ENCODE measurements around the gene KCNK3. TPM values are rescaled to one million over a fixed set of nuclear protein-coding genes. Genes with fewer than 3 reads are reported as not detected.

The KCNK3 gene
- total and polyA plus RNA-seq, 7 experiments from 2014 or later, result not detected

- ChIA-PET CTCF (no interaction called here), POLR2A (no interaction called here)
- Histone ChIP-seq H3K36me3 (ENCODE audit: control insufficient read depth in 2 of 3, insufficient read depth in 3 of 3, low read length in 3 of 3) (no peaks in the 10 kb centered on the region), H3K27me3 (ENCODE audit: control insufficient read depth in 2 of 2, insufficient read depth in 2 of 2, low read length in 2 of 2) (no peaks in the 10 kb centered on the region), H3K4me1 (ENCODE audit: control insufficient read depth in 2 of 2, insufficient read depth in 2 of 2, low read length in 2 of 2) (no peaks in the 10 kb centered on the region), H3K27ac (ENCODE audit: low read depth, low read length) (no peak overlapping the region), H3K9me3 (ENCODE audit: control insufficient read depth in 2 of 3, low read length in 3 of 3) (no peaks in the 10 kb centered on the region), H3K4me3 (ENCODE audit: low read length) (no peak overlapping the region)
- DNase-seq, result no peak
- H3K36me3 Mint-ChIP-seq, result peaks cover 0 to 5% (median 0%) of the 10 kb centered on the region in 5 donors
- H3K4me3 Mint-ChIP-seq, result no peak overlapping the region
- intact Hi-C loops (cut with micrococcal nuclease), result no loop called here
- H3K27ac Mint-ChIP-seq, result no peak overlapping the region
- peaks cover 0 to 9% (median 0%) of the 10 kb centered on the region in 11 donors for H3K9me3 Mint-ChIP-seq
- H3K4me1 Mint-ChIP-seq, result peaks cover 0 to 2% (median 0%) of the 10 kb centered on the region in 7 donors
- H3K27me3 Mint-ChIP-seq, result peaks cover 17 to 48% (median 37%) of the 10 kb centered on the region in 5 donors
- no peak for ATAC-seq
Observed at GRCh38 chr2:26670931-26671460, 21.5 kb upstream of the KCNK3 start.

- H3K27ac Mint-ChIP-seq, result no peak overlapping the region
- intact Hi-C loops (cut with micrococcal nuclease), result no loop called here
- no peak overlapping the region for H3K4me3 Mint-ChIP-seq
Observed at GRCh38 chr2:26671691-26672090, 20.8 kb upstream of the KCNK3 start.

GRCh38 chr2:26672112-26672817 lies 20.3 kb upstream of the KCNK3 start:
- intact Hi-C loops (cut with micrococcal nuclease), result no loop called here
- H3K4me3 Mint-ChIP-seq, result no peak overlapping the region
- Histone ChIP-seq H3K4me1 (ENCODE audit: control insufficient read depth in 2 of 2, insufficient read depth in 2 of 2, low read length in 2 of 2) (no peaks in the 10 kb centered on the region), H3K9me3 (ENCODE audit: control insufficient read depth in 2 of 3, low read length in 3 of 3) (no peaks in the 10 kb centered on the region), H3K27ac (ENCODE audit: low read depth, low read length) (no peak overlapping the region), H3K36me3 (ENCODE audit: control insufficient read depth in 2 of 3, insufficient read depth in 3 of 3, low read length in 3 of 3) (no peaks in the 10 kb centered on the region), H3K4me3 (ENCODE audit: low read length) (no peak overlapping the region), H3K27me3 (ENCODE audit: control insufficient read depth in 2 of 2, insufficient read depth in 2 of 2, low read length in 2 of 2) (no peaks in the 10 kb centered on the region)
- no peak for DNase-seq
- ATAC-seq, result no peak
- ChIA-PET POLR2A (no interaction called here), CTCF (interaction anchor here (1.5 kb wide), 1 partner anchor 8 kb away, joined by 3 read pairs; no protein-coding TSS in a partner anchor)
- H3K9me3 Mint-ChIP-seq, result peaks cover 0 to 2% (median 0%) of the 10 kb centered on the region in 11 donors
- H3K4me1 Mint-ChIP-seq, result peaks cover 0 to 2% (median 0%) of the 10 kb centered on the region in 7 donors
- no peak overlapping the region for H3K27ac Mint-ChIP-seq
- no peaks in the 10 kb centered on the region for H3K36me3 Mint-ChIP-seq
- H3K27me3 Mint-ChIP-seq, result peaks cover 9 to 43% (median 30%) of the 10 kb centered on the region in 5 donors

More at GRCh38 chr2:26671691-26672090, 20.8 kb upstream of the KCNK3 start:
- Mint-ChIP-seq H3K36me3 (peaks cover 0 to 4% (median 0%) of the 10 kb centered on the region in 5 donors), H3K27me3 (peaks cover 13 to 47% (median 34%) of the 10 kb centered on the region in 5 donors), H3K4me1 (peaks cover 0 to 2% (median 0%) of the 10 kb centered on the region in 7 donors), H3K9me3 (peaks cover 0 to 5% (median 0%) of the 10 kb centered on the region in 11 donors)
- ChIA-PET CTCF (interaction anchor here (1.5 kb wide), 1 partner anchor 9 kb away, joined by 3 read pairs; no protein-coding TSS in a partner anchor), POLR2A (no interaction called here)
- ATAC-seq (no peak), DNase-seq (no peak)
- Histone ChIP-seq H3K4me3 (ENCODE audit: low read length) (no peak overlapping the region), H3K27me3 (ENCODE audit: control insufficient read depth in 2 of 2, insufficient read depth in 2 of 2, low read length in 2 of 2) (no peaks in the 10 kb centered on the region), H3K4me1 (ENCODE audit: control insufficient read depth in 2 of 2, insufficient read depth in 2 of 2, low read length in 2 of 2) (no peaks in the 10 kb centered on the region), H3K9me3 (ENCODE audit: control insufficient read depth in 2 of 3, low read length in 3 of 3) (no peaks in the 10 kb centered on the region), H3K36me3 (ENCODE audit: control insufficient read depth in 2 of 3, insufficient read depth in 3 of 3, low read length in 3 of 3) (no peaks in the 10 kb centered on the region), H3K27ac (ENCODE audit: low read depth, low read length) (no peak overlapping the region)

- DNase-seq, result no peak
- ChIA-PET POLR2A (no interaction called here), CTCF (interaction anchor here (1.5 kb wide), 1 partner anchor 8 kb away, joined by 3 read pairs; no protein-coding TSS in a partner anchor)
- Mint-ChIP-seq H3K4me3 (no peak overlapping the region), H3K27ac (no peak overlapping the region), H3K36me3 (no peaks in the 10 kb centered on the region), H3K27me3 (peaks cover 9 to 40% (median 24%) of the 10 kb centered on the region in 5 donors), H3K9me3 (peaks cover 0 to 9% (median 0%) of the 10 kb centered on the region in 11 donors), H3K4me1 (peaks cover 0 to 2% (median 0%) of the 10 kb centered on the region in 7 donors)
- intact Hi-C loops (cut with micrococcal nuclease), result no loop called here
- Histone ChIP-seq H3K27ac (ENCODE audit: low read depth, low read length) (no peak overlapping the region), H3K36me3 (ENCODE audit: control insufficient read depth in 2 of 3, insufficient read depth in 3 of 3, low read length in 3 of 3) (no peaks in the 10 kb centered on the region), H3K27me3 (ENCODE audit: control insufficient read depth in 2 of 2, insufficient read depth in 2 of 2, low read length in 2 of 2) (no peaks in the 10 kb centered on the region), H3K4me3 (ENCODE audit: low read length) (no peak overlapping the region), H3K4me1 (ENCODE audit: control insufficient read depth in 2 of 2, insufficient read depth in 2 of 2, low read length in 2 of 2) (no peaks in the 10 kb centered on the region), H3K9me3 (ENCODE audit: control insufficient read depth in 2 of 3, low read length in 3 of 3) (no peaks in the 10 kb centered on the region)
- ATAC-seq, result no peak
Observed at GRCh38 chr2:26672818-26673393, 19.6 kb upstream of the KCNK3 start.

- Mint-ChIP-seq H3K9me3 (peaks cover 0 to 11% (median 0%) of the 10 kb centered on the region in 11 donors), H3K27ac (no peak overlapping the region), H3K4me3 (no peak overlapping the region), H3K4me1 (peaks cover 0 to 2% (median 0%) of the 10 kb centered on the region in 7 donors), H3K27me3 (peaks cover 11 to 32% (median 20%) of the 10 kb centered on the region in 5 donors), H3K36me3 (peaks cover 0 to 3% (median 0%) of the 10 kb centered on the region in 5 donors)
- Histone ChIP-seq H3K36me3 (ENCODE audit: control insufficient read depth in 2 of 3, insufficient read depth in 3 of 3, low read length in 3 of 3) (no peaks in the 10 kb centered on the region), H3K27ac (ENCODE audit: low read depth, low read length) (no peak overlapping the region), H3K9me3 (ENCODE audit: control insufficient read depth in 2 of 3, low read length in 3 of 3) (no peaks in the 10 kb centered on the region), H3K4me3 (ENCODE audit: low read length) (no peak overlapping the region), H3K4me1 (ENCODE audit: control insufficient read depth in 2 of 2, insufficient read depth in 2 of 2, low read length in 2 of 2) (no peaks in the 10 kb centered on the region), H3K27me3 (ENCODE audit: control insufficient read depth in 2 of 2, insufficient read depth in 2 of 2, low read length in 2 of 2) (no peaks in the 10 kb centered on the region)
- intact Hi-C loops (cut with micrococcal nuclease), result no loop called here
- DNase-seq, result no peak
- ChIA-PET POLR2A (no interaction called here), CTCF (no interaction called here)
- no peak for ATAC-seq
Observed at GRCh38 chr2:26674002-26674751, 18.3 kb upstream of the KCNK3 start.

GRCh38 chr2:26674771-26675170 lies 17.8 kb upstream of the KCNK3 start:
- H3K27ac Mint-ChIP-seq, result no peak overlapping the region
- H3K27me3 Mint-ChIP-seq, result peaks cover 10 to 30% (median 19%) of the 10 kb centered on the region in 5 donors
- intact Hi-C loops (cut with micrococcal nuclease), result no loop called here
- Histone ChIP-seq H3K27me3 (ENCODE audit: control insufficient read depth in 2 of 2, insufficient read depth in 2 of 2, low read length in 2 of 2) (no peaks in the 10 kb centered on the region), H3K9me3 (ENCODE audit: control insufficient read depth in 2 of 3, low read length in 3 of 3) (no peaks in the 10 kb centered on the region), H3K4me3 (ENCODE audit: low read length) (no peak overlapping the region), H3K27ac (ENCODE audit: low read depth, low read length) (no peak overlapping the region), H3K36me3 (ENCODE audit: control insufficient read depth in 2 of 3, insufficient read depth in 3 of 3, low read length in 3 of 3) (no peaks in the 10 kb centered on the region), H3K4me1 (ENCODE audit: control insufficient read depth in 2 of 2, insufficient read depth in 2 of 2, low read length in 2 of 2) (no peaks in the 10 kb centered on the region)
- no peak for DNase-seq
- peaks cover 0 to 11% (median 0%) of the 10 kb centered on the region in 11 donors for H3K9me3 Mint-ChIP-seq
- ChIA-PET POLR2A (no interaction called here), CTCF (no interaction called here)
- no peak for ATAC-seq
- H3K36me3 Mint-ChIP-seq, result peaks cover 0 to 4% (median 0%) of the 10 kb centered on the region in 5 donors
- no peak overlapping the region for H3K4me3 Mint-ChIP-seq
- no peaks in the 10 kb centered on the region for H3K4me1 Mint-ChIP-seq
